Testis (tissue), 3 donors: ENCODE measurements around the gene RHBDF1. TPM values are rescaled to one million over a fixed set of nuclear protein-coding genes. Genes with fewer than 3 reads are reported as not detected.

Experiments
- DNase-seq: peaks from one replicate; pipeline ENCODE4 v3.0.0-alpha.2; 2019
- H3K27ac ChIP-seq, 2 donors: fragments of 200-600 bp; sonication (generic); one replicate each; pipeline ENCODE4 v1.5.1; 2019
- H3K27me3 ChIP-seq: fragments of 200-600 bp; sonication (generic); one replicate; pipeline ENCODE4 v1.5.1; 2019
- H3K36me3 ChIP-seq: fragments of 200-600 bp; sonication (generic); one replicate; pipeline ENCODE4 v1.5.1; 2017; ENCODE audit warnings: low read depth; ENCODE audit errors: missing control alignments
- H3K4me1 ChIP-seq: fragments of 200-600 bp; sonication (generic); one replicate; pipeline ENCODE4 v1.5.1; 2019
- H3K4me3 ChIP-seq, 2 donors: fragments of 200-600 bp; sonication (generic); one replicate each; pipeline ENCODE4 v1.5.1; 2017 to 2019
- H3K9me3 ChIP-seq: fragments of 200-600 bp; sonication (generic); one replicate; pipeline ENCODE4 v1.5.1; 2017
- CTCF ChIP-seq, 3 experiments: fragments of 450-650 bp in 2 of 3; fragments of 200-600 bp in 1 of 3; sonication (generic) in 1 of 3; IDR thresholded peaks; one replicate each; pipeline ENCODE4 v1.5.1; 2016 to 2019; ENCODE audit warnings: antibody characterized with exemption in 3 of 3, mild to moderate bottlenecking in 2 of 3, moderate library complexity in 1 of 3
- POLR2A ChIP-seq: fragments of 450-650 bp; IDR thresholded peaks from one replicate; pipeline ENCODE4 v1.6.1; 2017; ENCODE audit warnings: antibody characterized with exemption, mild to moderate bottlenecking, moderate library complexity
- WGBS, 2 donors: methylation state at CpG; one replicate each; pipeline ENCODE4 v1.1.5; 2018; 5-methylcytosine and 5-hydroxymethylcytosine counted together
- intact Hi-C: fragments of 100-400 bp; cut with DNase I; formaldehyde crosslinking; loops from one replicate; pipeline ENCODE4 v1.15.1; 2023; ENCODE audit warnings: low total_unique reads
- polyA plus RNA-seq: library from polyadenylated mRNA; stranded (reverse); fragments of 350-450 nt; fragmentation: Illumina TruSeq; extraction: RNeasy Lipid Tissue Mini Kit (QIAGEN cat#74804); gene quantifications from one replicate; pipeline ENCODE4 v1.2.3, GENCODE V29; 2014; ENCODE audit warnings: low read depth, low replicate concordance; ENCODE audit not compliant: insufficient read depth
- total RNA-seq, 2 donors: library from RNA; depleted of rRNA; stranded (reverse); fragments of >200 nt; gene quantifications; one replicate each; pipeline ENCODE4 v1.2.3, GENCODE V29; 2016

RHBDF1 gene
- total and polyA plus RNA-seq, 3 donors from 2014 or later, result 15.9 to 22.5 (median 18.3) TPM

GRCh38 chr16:88613-89012 is 16.2 kb upstream of the RHBDF1 start:
- Histone ChIP-seq H3K27ac (no peak overlapping the region), H3K4me1 (peaks cover 5% of the 10 kb centered on the region), H3K36me3 (no peaks in the 10 kb centered on the region)

GRCh38 chr16:86483-86952 is 14.1 kb upstream of the RHBDF1 start:
- H3K36me3 ChIP-seq, result no peaks in the 10 kb centered on the region
- H3K27me3 ChIP-seq, result no peaks in the 10 kb centered on the region
- H3K27ac ChIP-seq, result no peak overlapping the region
- no peak for DNase-seq
- H3K4me3 ChIP-seq, result no peak overlapping the region
- H3K9me3 ChIP-seq, result no peaks in the 10 kb centered on the region
- TF ChIP-seq POLR2A (no peak), CTCF (IDR thresholded peaks at IDR 0.05) (no peak)
- intact Hi-C loops, result no loop called here
- peaks cover 2% of the 10 kb centered on the region for H3K4me1 ChIP-seq
- WGBS, 2 donors, result 85 to 86% methylated on average over 10 to 23 of the region's 23 CpGs

More at GRCh38 chr16:88613-89012, 16.2 kb upstream of the RHBDF1 start:
- 95 to 100% methylated on average over 9 to 14 of the region's 14 CpGs for WGBS, 2 donors
- intact Hi-C loops, result no loop called here
- no peaks in the 10 kb centered on the region for H3K27me3 ChIP-seq
- no peak for DNase-seq
- no peak overlapping the region for H3K4me3 ChIP-seq
- H3K9me3 ChIP-seq, result no peaks in the 10 kb centered on the region
- TF ChIP-seq CTCF (IDR thresholded peaks at IDR 0.05) (no peak), POLR2A (no peak)

DNA sequence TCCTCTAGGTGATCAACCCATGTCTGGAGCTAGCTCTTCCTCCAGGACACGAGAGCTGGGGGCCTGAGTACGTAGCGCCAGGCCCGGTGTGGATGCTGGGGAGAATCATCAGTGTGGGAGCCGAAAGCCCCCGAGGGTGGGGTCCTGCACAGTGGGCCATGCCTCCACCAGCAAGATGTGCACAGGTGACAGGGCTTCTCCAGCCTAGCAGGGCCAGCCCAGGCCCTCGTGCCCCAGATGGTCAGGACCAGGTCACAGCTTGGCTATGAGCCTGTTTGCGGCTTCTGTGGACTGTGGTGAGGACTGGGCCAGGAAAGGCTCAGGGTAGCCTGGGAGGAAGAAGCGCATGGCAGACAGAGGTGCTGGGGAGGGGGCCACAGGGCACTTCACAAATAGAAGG is 13.4 kb upstream of the RHBDF1 start:
- no peak for DNase-seq
- Histone ChIP-seq H3K4me3 (no peak overlapping the region), H3K27ac (no peak overlapping the region), H3K36me3 (no peaks in the 10 kb centered on the region), H3K27me3 (no peaks in the 10 kb centered on the region), H3K4me1 (no peaks in the 10 kb centered on the region), H3K9me3 (no peaks in the 10 kb centered on the region)
- TF ChIP-seq POLR2A (no peak), CTCF (IDR thresholded peaks at IDR 0.05) (no peak)
- 86 to 90% methylated on average over 2 to 9 of the region's 9 CpGs for WGBS, 2 donors
- intact Hi-C loops, result no loop called here

- DNase-seq, result no peak
- no peaks in the 10 kb centered on the region for H3K4me1 ChIP-seq
- no peak overlapping the region for H3K27ac ChIP-seq
- H3K9me3 ChIP-seq, result no peaks in the 10 kb centered on the region
- WGBS, 2 donors, result 80 to 91% methylated on average over 10 to 18 of the region's 18 CpGs
- intact Hi-C loops, result no loop called here
- H3K36me3 ChIP-seq, result no peaks in the 10 kb centered on the region
- no peaks in the 10 kb centered on the region for H3K27me3 ChIP-seq
- TF ChIP-seq POLR2A (no peak), CTCF (IDR thresholded peaks at IDR 0.05) (no peak)
- no peak overlapping the region for H3K4me3 ChIP-seq
These were observed 13.0 kb upstream of the RHBDF1 start for GRCh38 chr16:85407-85782.

DNA sequence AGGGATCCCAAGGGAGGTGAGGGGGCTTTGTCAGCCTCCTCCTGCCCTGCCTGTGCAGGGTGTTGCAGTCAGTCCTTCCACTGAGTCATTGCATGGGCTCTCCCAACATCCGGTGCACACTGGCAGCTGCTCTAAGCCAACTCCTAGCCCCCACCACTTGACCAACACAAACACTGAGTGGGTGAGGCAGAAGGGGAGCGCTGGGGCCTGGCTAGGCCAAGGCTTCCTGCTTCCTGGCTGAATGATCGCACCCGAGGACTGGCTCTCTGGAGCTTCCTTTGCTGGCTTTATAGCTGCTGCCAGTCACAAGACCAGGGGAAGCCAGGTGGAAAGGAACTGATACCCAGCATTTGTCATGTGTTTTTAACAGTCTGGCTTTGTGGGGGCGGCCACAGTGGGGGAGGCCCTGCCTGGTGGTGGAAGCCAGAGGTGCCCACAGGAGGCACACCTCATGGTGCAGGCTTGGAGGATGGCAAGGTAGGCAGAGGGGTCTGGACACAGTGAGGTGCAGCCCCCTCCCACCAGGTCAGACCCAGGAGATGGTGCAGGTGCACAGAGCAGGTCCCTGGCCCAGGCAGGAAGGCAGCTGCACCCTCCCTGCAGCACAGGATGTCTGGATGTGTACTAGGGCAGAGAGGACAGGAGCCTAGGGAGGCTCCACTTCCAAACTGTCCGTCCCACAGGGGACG is 12.4 kb upstream of the RHBDF1 start:
- intact Hi-C loops, result no loop called here
- no peaks in the 10 kb centered on the region for H3K27me3 ChIP-seq
- H3K9me3 ChIP-seq, result no peaks in the 10 kb centered on the region
- H3K27ac ChIP-seq, result peak overlapping the region in 1 of 2 donors; percentile 24
- 41 to 48% methylated on average over 4 to 7 of the region's 7 CpGs for WGBS, 2 donors
- H3K4me1 ChIP-seq, result no peaks in the 10 kb centered on the region
- DNase-seq, result no peak
- no peak for TF ChIP-seq CTCF (IDR thresholded peaks at IDR 0.05)
- no peak for TF ChIP-seq POLR2A
- H3K36me3 ChIP-seq, result no peaks in the 10 kb centered on the region
- no peak overlapping the region for H3K4me3 ChIP-seq
